A549 treated with AZD9567 at 1 μM for 4 hours (cell line): Measurements from ENCODE around the gene SMTNL1. TPM values are rescaled to one million over a fixed set of nuclear protein-coding genes. Genes with fewer than 3 reads are reported as not detected.

Source experiments
- total RNA-seq: library from RNA; stranded (reverse); fragments of 200-300 nt; extraction: Qiagen RNA extraction; gene quantifications from 5 replicates; pipeline ENCODE4 v1.2.3, GENCODE V29; 2022; ENCODE audit not compliant: insufficient read depth

The SMTNL1 gene
- total RNA-seq, result not detected in 5 replicates

GRCh38 chr11:57536947-57537619, at the start of gene SMTNL1:
TSS of gene SMTNL1 (plus strand) at chr11:57537595. CDS start at chr11:57542643, 5,048 bp downstream.

GRCh38 chr11:57515332-57516060, 21.9 kb upstream of the SMTNL1 start, which contains the start of gene SLC43A1:
TSS of gene SLC43A1 (minus strand) at chr11:57515702. CDS start at chr11:57514111, 1,591 bp downstream.

GRCh38 chr11:57530596-57531507, 6.5 kb upstream of the SMTNL1 start, which contains the start of gene TIMM10:
TSS of gene TIMM10 (minus strand) at chr11:57530754. CDS start at chr11:57530189, 565 bp downstream.

GRCh38 chr11:57567515-57568329, 30.3 kb downstream of the SMTNL1 start, which contains the start of gene UBE2L6:
TSS of gene UBE2L6 (minus strand) at chr11:57567672. CDS start at chr11:57567611, 61 bp downstream.

GRCh38 chr11:57597461-57597915, 60.1 kb downstream of the SMTNL1 start, which contains the start of gene SERPING1:
TSS of gene SERPING1 (plus strand) at chr11:57597685. CDS start at chr11:57598271, 586 bp downstream.

Other genes with a start within 250 kb of the SMTNL1 start
- 59.0 to 83.4 TPM (median 74.4 TPM) in 5 replicates for gene TNKS1BP1, start 212.6 kb upstream of the SMTNL1 start, total RNA-seq
- gene SSRP1, start 201.7 kb upstream of the SMTNL1 start, total RNA-seq, result 188 to 217 TPM (median 210 TPM) in 5 replicates
- 0.07 to 0.15 TPM (median 0.13 TPM) in 4 of 5 replicates, not detected in the other for gene P2RX3, start 199.2 kb upstream of the SMTNL1 start, total RNA-seq
- gene PRG3, start 156.4 kb upstream of the SMTNL1 start, total RNA-seq, result not detected in 5 replicates
- gene PRG2, start 146.9 kb upstream of the SMTNL1 start, total RNA-seq, result not detected in 5 replicates
- gene SLC43A3, start 110.5 kb upstream of the SMTNL1 start, total RNA-seq, result 0.23 to 0.34 TPM (median 0.29 TPM) in 4 of 5 replicates, not detected in the other
- gene RTN4RL2, start 77.1 kb upstream of the SMTNL1 start, total RNA-seq, result 70.3 to 89.4 TPM (median 76.9 TPM) in 5 replicates
- 2.2 to 7.3 TPM (median 2.6 TPM) in 5 replicates for gene SLC43A1, start 21.9 kb upstream of the SMTNL1 start, total RNA-seq
- 149 to 169 TPM (median 162 TPM) in 5 replicates for gene TIMM10, start 6.8 kb upstream of the SMTNL1 start, total RNA-seq
- 34.8 to 41.9 TPM (median 37.3 TPM) in 5 replicates for gene UBE2L6, start 30.1 kb downstream of the SMTNL1 start, total RNA-seq
- gene SERPING1, start 60.1 kb downstream of the SMTNL1 start, total RNA-seq, result 0.55 to 1.6 TPM (median 0.84 TPM) in 5 replicates
- gene YPEL4, start 112.3 kb downstream of the SMTNL1 start, total RNA-seq, result 0.23 to 0.45 TPM (median 0.27 TPM) in 4 of 5 replicates, not detected in the other
- 24.5 to 31.6 TPM (median 30.3 TPM) in 5 replicates for gene CLP1, start 120.2 kb downstream of the SMTNL1 start, total RNA-seq
- gene ZDHHC5, start 130.5 kb downstream of the SMTNL1 start, total RNA-seq, result 68.2 to 96.5 TPM (median 70.7 TPM) in 5 replicates
- 30.6 to 36.9 TPM (median 32.6 TPM) in 5 replicates for gene MED19, start 174.6 kb downstream of the SMTNL1 start, total RNA-seq
- 140 to 159 TPM (median 149 TPM) in 5 replicates for gene TMX2, start 175.0 kb downstream of the SMTNL1 start, total RNA-seq
- 77.3 to 152 TPM (median 138 TPM) in 5 replicates for gene SELENOH, start 203.9 kb downstream of the SMTNL1 start, total RNA-seq
- gene BTBD18, start 214.2 kb downstream of the SMTNL1 start, total RNA-seq, result not detected in 5 replicates
- gene CTNND1, start 224.2 kb downstream of the SMTNL1 start, total RNA-seq, result 52.0 to 59.8 TPM (median 55.4 TPM) in 5 replicates